Fibroblast of pulmonary artery (primary cell): ENCODE data around the gene FTO.

ENCODE experiments used
- DNase-seq: peaks from one replicate; pipeline ENCODE4 v3.0.0-alpha.2; 2010; ENCODE audit warnings: low read depth
- H3K4me3 ChIP-seq: replicated peaks from 2 replicates; pipeline ENCODE4 v1.5.1; 2011; ENCODE audit warnings: low read depth, mild to moderate bottlenecking, control low read depth, low read length, moderate library complexity
- TF ChIP-seq, protein P1 (sequence below): IDR thresholded peaks from 2 replicates; pipeline ENCODE4 v1.5.1; 2011; ENCODE audit warnings: mild to moderate bottlenecking, control low read depth, low read length, inconsistent platforms; ENCODE audit errors: missing control alignments

The FTO gene

DNA sequence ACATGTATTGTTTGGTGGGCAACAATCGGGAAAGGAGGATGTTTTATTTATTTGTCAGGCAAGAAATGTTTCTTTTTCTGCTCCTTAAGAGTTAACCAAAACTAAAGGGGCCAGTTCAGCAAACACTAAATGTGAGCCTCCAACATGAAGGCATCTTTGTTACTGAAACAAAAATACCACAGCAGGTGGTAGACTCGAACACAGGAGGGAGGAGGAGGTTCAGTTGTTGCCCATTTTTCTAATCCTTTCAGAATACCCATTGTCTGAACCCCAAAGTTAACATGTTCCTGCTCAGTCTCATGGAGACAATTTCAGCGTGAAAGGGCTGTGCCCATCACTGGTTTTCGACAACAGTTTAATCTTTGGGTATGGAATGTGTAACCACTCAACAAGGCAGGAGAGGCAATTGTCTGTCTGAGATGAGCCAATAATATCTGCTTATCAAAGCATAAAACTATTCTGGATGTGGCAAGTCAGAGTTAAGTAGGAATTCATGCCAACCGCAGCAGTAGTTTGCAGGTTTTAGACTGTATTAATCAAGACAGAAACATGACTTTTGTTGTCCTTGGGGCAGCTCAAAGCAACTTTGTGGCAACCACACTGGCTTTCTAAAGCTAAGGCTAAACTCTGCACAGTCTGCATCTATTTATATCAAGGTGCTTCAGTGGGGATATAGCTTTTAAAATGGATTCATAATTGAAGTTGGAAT, 211.7 kb downstream of the FTO start:
- TF ChIP-seq, protein P1, sequence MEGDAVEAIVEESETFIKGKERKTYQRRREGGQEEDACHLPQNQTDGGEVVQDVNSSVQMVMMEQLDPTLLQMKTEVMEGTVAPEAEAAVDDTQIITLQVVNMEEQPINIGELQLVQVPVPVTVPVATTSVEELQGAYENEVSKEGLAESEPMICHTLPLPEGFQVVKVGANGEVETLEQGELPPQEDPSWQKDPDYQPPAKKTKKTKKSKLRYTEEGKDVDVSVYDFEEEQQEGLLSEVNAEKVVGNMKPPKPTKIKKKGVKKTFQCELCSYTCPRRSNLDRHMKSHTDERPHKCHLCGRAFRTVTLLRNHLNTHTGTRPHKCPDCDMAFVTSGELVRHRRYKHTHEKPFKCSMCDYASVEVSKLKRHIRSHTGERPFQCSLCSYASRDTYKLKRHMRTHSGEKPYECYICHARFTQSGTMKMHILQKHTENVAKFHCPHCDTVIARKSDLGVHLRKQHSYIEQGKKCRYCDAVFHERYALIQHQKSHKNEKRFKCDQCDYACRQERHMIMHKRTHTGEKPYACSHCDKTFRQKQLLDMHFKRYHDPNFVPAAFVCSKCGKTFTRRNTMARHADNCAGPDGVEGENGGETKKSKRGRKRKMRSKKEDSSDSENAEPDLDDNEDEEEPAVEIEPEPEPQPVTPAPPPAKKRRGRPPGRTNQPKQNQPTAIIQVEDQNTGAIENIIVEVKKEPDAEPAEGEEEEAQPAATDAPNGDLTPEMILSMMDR, result no peak
- DNase-seq, result no peak

DNA sequence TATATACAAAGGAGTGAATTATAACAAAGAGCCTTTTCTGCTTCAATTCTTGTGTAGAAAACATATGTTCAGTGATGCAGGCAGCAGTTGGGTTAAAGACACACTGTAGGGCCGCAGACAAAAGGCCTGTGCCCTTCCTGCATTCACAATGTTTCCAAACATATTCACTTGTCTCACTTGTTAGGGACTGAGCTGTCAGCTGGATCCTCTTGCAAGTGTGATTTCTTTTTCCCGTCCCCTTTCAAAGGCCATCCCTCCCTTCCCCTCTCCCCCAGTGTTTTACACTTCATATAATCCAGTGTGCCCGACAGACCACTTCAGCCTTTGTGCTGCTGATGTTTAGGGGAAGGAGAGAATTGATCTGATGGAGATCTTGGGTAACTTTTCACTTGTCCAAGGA, 217.0 kb downstream of the FTO start:
- H3K4me3 ChIP-seq, result no peak overlapping the region
- TF ChIP-seq, protein P1, result no peak
- DNase-seq, result no peak

More for the DNA sequence above, 211.7 kb downstream of the FTO start:
- no peak overlapping the region for H3K4me3 ChIP-seq

- DNase-seq, result no peak
- TF ChIP-seq, protein P1, result no peak
- H3K4me3 ChIP-seq, result no peak overlapping the region
Observed at GRCh38 chr16:53922067-53922806, 218.3 kb downstream of the FTO start.

DNA sequence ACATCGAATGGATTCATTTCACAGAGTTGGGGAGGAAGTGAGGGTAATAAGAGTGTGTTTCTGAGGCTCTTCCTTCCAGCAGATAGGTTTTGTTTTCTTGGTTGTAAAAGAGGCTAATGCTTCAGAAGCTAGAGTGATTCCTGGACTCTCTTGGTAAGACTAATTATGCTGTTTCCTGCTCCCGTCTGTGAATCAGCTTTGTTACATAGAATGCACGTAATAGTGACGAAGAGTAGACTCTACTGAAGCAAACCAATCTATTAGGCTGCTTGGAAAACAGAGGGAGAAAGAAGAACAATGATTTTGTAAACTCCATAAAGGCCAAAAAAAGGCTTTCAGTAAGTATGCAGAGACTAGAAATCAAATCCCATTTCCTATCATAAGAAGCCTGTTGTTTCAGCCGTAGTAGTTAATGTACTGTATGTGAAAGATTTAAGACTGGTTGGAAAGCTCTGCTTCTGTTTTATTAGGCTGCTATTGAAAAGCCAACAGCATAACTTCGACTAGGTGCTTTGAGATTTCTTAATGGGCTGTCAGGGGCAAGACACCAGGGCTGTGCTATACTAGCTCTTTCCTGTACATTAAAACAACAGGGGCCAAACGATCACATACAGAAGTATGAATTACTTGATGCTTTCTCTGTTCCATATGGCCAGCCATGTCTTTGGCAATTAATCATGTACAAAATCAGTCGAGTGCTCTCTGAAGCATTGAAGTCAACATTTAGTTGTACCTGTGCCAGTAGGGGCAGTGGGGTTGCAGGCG, 219.0 kb downstream of the FTO start:
- TF ChIP-seq, protein P1, result no peak
- no peak overlapping the region for H3K4me3 ChIP-seq
- peak; percentile 27 for DNase-seq

GRCh38 chr16:53924331-53925106, 220.6 kb downstream of the FTO start:
- no peak for DNase-seq
- TF ChIP-seq, protein P1, result no peak
- no peak overlapping the region for H3K4me3 ChIP-seq

GRCh38 chr16:53925107-53925410, 221.1 kb downstream of the FTO start:
- TF ChIP-seq, protein P1, result no peak
- DNase-seq, result no peak

More at GRCh38 chr16:53925107-53925410, 221.1 kb downstream of the FTO start:
- no peak overlapping the region for H3K4me3 ChIP-seq
